HG03565 (cell line): ENCODE measurements around the gene CCL26.
"Not testable (repeated sequence)": the region's sequence is repeated elsewhere in the genome, so short reads cannot be mapped to it uniquely, and the experiment has no call there.

Experiments used
- ATAC-seq: cut with Tn5 transposase; IDR thresholded peaks from one replicate; pipeline ENCODE4 v1.9.1; 2021; ENCODE audit warnings: mild to moderate bottlenecking, moderate library complexity; ENCODE audit not compliant: unreplicated experiment

CCL26 gene

GRCh38 chr7:75793676-75794075 is 21.7 kb upstream of the CCL26 start:
- no peak for ATAC-seq

- ATAC-seq = not testable (repeated sequence)
Measured at GRCh38 chr7:75792567-75792966, 20.6 kb upstream of the CCL26 start.

DNA sequence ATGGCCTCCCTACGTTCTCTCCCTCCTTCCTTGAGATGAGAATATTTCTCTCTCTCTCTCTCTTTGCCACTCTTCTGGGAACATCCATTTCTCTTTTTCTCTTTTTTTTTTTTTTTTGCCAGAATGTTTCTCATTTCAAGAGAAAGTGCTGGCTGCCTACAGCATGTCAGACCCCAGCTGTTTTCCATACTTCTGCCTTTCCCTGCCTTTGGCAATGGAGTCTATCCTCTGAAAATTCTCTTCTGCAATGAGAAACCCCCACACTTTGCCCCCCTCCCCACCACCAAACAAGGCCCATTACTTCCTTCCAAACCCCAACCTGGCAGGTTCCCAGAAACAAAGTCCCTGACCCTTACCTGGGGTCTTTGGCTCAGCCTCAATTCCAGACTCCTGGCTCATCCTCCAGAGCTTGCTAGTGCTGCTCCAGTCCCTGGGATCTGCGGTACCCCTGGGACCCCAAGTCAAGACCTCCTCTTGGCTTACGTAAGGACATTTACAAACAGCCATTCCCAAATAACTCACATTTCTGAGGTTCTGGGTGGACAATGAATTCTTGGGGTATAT is 17.4 kb upstream of the CCL26 start:
- no peak for ATAC-seq

DNA sequence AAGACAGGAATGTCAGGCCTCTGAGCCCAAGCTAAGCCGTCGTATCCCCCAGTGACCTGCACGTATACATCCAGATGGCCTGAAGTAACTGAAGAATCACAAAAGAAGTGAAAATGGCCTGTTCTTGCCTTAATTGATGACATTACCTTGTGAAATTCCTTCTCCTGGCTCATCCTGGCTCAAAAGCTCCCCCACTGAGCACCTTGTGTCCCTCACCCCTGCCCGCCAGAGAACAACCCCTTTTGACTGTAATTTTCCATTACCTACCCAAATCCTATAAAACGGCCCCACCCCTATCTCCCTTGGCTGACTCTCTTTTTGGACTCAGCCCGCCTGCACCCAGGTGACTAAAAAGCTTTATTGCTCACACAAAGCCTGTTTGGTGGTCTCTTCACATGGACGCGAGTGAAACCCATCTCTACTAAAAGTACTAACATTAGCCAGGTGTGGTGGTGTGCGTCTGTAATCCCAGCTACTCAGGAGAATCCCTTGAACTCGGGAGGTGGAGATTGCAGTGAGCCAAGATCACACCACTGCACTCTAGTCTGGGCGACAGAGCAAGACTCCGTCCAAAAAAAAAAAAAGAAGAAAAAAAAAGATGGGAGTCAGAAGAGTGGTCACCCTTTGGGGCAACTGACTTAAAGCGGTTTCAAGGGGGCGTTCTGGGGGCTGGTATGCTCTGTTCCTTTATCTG is 16.3 kb upstream of the CCL26 start:
- ATAC-seq = not testable (repeated sequence)

GRCh38 chr7:75783058-75783457 is 11.0 kb upstream of the CCL26 start:
- not testable (repeated sequence) for ATAC-seq

DNA sequence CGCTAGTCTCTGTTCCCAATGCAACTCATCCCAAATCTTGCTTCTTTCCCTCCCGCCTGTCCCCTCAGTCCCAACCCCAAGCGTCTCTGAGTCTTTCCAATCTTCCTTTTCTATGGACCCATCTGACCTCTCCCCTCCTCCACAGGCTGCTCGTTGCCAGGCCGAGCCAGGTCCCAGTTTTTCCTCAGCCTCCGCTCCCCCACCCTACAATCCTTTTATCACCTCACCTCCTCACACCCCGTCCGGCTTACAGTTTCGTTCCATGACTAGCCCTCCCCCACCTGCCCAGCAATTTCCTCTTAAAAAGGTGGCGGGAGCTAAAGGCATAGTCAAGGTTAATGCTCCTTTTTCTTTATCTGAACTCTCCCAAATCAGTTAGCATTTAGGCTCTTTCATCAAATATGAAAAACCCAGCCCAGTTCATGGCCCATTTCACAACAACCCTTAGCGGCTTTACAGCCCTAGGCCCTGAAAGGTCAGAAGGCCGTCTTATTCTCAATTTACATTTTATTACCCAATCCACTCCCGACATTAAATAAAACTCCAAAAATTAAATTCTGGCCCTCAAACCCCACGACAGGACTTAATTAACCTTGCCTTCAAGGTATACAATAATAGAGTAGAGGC is 8.7 kb upstream of the CCL26 start:
- not testable (repeated sequence) for ATAC-seq

GRCh38 chr7:75779516-75779915 is 7.5 kb upstream of the CCL26 start:
- not testable (repeated sequence) for ATAC-seq

GRCh38 chr7:75779035-75779434 is 7.0 kb upstream of the CCL26 start:
- not testable (repeated sequence) for ATAC-seq

GRCh38 chr7:75776295-75776971 is 4.4 kb upstream of the CCL26 start:
- no peak for ATAC-seq

DNA sequence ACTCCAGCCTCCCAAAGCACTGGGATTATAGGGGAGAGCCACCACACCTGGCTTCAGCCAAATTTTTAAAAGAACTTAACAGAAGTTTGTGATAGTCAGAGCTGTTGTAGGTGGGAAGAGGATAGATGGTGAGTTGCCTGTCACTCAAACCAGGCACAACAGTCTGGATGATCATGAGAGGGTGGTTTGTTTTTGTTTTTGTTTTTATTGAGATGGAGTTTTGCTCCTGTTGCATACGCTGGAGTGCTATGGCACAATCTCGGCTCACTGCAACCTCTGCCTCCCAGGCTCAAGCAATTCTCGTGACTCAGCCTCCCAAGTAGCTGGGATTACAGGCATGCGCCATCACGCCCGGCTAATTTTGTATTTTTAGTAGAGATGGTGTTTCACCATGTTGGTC is 1.9 kb upstream of the CCL26 start:
- not testable (repeated sequence) for ATAC-seq

DNA sequence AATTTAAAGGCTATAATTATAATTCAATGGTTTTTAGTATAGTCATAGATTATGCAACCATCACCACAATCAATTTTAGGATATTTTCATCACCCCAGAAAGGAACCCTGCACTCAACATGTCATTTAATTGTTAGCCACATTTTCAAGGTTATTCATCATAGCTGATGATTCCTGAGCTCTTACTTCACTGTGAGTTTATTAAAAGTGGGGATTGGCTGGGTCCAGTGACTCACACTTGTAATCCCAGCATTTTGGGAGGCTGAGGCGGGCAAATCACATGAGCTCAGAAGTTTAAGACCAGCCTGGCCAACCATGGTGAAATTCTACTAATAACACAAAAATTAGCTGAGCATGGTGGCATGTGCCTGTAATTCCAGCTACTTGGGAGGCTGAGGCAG is 787 bp downstream of the CCL26 start:
- ATAC-seq = no peak

DNA sequence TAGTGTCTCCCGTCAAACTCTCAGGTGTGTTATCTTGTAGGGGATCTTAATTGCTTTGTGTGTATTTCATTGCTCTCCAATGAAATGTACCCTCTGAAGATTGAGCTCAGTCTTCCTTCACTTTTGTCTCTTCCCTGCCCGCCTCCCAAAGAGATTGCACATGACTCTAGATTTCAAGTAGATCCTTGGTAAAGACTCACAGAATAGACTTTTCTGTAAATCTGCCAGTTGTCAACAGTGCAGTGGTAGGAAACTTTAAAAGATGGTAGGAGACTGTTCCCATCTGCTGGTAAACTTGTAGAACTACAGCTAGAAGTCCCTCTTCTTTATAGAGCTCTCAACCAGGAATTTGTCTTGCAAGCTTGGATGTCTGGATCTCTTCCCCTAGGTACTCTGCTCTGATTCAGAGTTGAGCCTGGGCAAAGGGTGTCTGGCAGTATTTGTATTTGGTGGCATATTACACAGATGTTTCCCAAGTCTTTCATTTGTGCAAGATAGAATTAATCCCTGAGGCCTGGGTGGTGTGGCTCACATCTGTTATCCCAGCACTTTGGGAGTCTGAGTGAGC is 9.6 kb downstream of the CCL26 start:
- no peak for ATAC-seq

DNA sequence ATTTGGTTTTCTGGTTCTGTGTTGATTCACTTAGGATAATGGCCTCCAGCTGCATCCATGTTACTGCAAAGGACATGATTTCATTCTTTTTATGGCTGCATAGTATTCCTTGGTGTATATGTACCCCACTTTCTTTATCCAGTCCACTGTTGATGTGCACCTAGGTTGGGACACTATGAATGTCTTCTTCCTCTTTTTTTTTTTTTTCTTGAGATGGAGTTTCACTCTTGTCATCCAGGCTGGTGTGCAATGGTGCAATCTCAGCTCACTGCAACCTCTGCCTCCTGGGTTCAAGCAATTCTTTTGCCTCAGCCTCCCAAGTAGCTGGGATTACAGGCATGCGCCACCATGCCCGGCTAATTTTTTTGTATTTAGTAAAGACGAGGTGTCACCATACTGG is 10.2 kb downstream of the CCL26 start:
- not testable (repeated sequence) for ATAC-seq

GRCh38 chr7:75758491-75758890 is 13.5 kb downstream of the CCL26 start:
- ATAC-seq = no peak

- no peak for ATAC-seq
Measured at GRCh38 chr7:75757860-75758259, 14.2 kb downstream of the CCL26 start.

GRCh38 chr7:75756991-75757676 is 14.9 kb downstream of the CCL26 start:
- no peak for ATAC-seq

DNA sequence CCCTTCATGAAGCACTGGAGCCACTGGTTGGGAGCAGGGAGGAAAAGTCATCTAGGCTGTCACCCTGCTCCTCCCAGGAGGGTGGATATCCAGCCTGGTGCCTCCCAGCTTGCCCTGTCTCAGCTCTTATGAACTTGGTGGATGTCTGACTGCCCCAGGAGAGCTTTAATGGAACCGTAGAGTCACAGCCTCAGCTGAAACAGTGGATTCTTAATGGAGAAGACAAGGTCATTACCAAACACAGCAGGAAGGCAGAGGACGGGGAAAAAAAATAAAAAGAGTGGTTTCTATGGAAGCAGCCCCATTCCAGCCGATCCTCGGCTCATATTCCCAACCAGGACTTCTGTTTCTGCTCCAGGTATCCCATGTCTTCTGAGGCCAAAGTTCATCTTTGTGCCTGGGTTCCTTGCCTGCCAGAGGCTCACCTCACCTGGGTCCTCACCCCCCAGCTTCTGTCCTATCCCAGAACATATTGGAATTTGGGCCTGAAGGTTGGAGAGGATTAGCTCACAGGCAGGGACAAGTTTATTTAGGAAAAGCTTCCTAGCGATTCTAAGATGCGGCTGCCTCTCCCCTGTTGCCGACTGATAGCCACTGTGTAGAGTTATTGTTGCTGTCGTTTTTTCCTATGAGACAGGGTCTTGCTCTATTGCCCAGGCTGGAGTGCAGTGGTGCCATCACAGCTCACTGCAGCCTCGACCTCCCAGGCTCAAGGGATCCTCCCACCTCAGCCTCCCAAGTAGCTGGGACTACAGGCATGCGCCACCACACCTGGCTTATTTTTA is 15.6 kb downstream of the CCL26 start:
- ATAC-seq = no peak

- ATAC-seq = no peak
Measured at GRCh38 chr7:75743455-75743859, 28.6 kb downstream of the CCL26 start.

DNA sequence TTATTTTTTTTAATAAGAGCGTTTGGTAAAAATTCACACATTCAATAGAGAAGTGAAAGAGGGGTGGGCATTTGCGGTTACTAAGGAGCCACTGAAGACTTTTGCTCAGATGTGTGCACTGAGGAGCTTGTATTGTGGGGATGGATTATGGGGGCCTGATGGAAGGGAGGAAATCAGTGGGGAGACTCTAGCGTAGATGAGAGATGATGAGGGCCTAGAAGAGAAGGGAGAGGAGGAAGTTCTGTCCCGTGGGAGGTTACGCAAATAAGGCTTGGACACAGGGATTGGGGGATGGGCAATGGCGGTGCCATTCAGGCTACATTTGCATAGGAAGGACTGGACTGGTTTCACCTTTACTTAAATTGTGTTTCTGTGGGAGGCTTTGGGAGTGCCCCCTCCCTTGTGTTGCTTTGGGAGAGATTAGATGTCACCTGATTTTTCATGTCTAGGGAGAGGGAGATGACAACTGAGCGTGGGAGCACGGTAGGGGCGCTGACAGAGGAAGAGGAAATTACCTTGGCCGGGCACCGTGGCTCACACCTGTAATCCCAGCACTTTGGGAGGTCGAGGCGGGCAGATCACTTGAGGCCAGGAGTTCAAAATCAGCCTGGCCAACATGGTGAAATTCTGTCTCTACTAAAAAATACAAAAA is 31.0 kb downstream of the CCL26 start:
- ATAC-seq = no peak
